OCI-LY1 (cell line): Measurements from ENCODE around the gene ARHGAP6.

ENCODE experiments used
- EZH2 ChIP-seq: fragments of 200-600 bp; sonication (generic), shearing (Covaris generic); IDR thresholded peaks from 2 replicates; pipeline ENCODE4 v1.8.0; 2017; ENCODE audit warnings: borderline replicate concordance, mixed run types, mild to moderate bottlenecking, antibody characterized with exemption, low read length, moderate library complexity, mixed read lengths
- TF ChIP-seq, protein P1 (sequence below): fragments of 200-600 bp; sonication (generic), shearing (Covaris generic); IDR thresholded peaks from 2 replicates; pipeline ENCODE4 v1.5.1; 2017; ENCODE audit warnings: mild to moderate bottlenecking, antibody characterized with exemption, low read length, moderate library complexity, mixed read lengths

DNA sequence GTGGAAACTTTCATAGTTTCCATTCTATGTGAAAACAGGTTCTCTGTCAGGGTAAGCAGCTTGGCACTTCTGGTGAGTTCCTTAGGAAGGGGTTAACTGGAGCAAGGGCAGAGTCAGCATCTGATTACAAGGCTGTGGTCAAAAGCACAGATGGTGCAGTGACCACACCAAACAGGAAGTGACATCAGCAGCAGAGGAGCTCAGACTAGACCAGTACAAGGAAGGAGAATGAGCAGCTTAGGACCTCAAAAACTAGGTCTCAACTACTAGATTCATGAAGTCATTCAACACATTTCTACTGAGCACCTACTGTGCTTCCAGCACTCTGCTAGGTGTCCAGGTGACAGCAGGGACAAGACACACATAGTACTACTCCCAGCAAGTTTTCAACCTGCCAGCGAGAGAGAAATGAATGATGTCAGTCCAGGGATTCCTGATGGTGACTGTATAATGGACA is 242.3 kb downstream of the ARHGAP6 start:
- TF ChIP-seq, protein P1, sequence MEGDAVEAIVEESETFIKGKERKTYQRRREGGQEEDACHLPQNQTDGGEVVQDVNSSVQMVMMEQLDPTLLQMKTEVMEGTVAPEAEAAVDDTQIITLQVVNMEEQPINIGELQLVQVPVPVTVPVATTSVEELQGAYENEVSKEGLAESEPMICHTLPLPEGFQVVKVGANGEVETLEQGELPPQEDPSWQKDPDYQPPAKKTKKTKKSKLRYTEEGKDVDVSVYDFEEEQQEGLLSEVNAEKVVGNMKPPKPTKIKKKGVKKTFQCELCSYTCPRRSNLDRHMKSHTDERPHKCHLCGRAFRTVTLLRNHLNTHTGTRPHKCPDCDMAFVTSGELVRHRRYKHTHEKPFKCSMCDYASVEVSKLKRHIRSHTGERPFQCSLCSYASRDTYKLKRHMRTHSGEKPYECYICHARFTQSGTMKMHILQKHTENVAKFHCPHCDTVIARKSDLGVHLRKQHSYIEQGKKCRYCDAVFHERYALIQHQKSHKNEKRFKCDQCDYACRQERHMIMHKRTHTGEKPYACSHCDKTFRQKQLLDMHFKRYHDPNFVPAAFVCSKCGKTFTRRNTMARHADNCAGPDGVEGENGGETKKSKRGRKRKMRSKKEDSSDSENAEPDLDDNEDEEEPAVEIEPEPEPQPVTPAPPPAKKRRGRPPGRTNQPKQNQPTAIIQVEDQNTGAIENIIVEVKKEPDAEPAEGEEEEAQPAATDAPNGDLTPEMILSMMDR, result no peak
- TF ChIP-seq EZH2, result no peak
